ENCODE results near the gene PRRT2. TPM values are rescaled to one million over a fixed set of nuclear protein-coding genes. Genes with fewer than 3 reads are reported as not detected.
A peak's percentile ranks its signal among the peaks of the same experiment; 100 is the strongest.
"Not testable (repeated sequence)": the region's sequence is repeated elsewhere in the genome, so short reads cannot be mapped to it uniquely, and the experiment has no call there.

PRRT2 gene
- total RNA-seq, 2 donors from 2014 or later, result 6.6 to 19.2 TPM

- WGBS, result 60% methylated on average over 9 of the region's 9 CpGs
- intact Hi-C loops (cut with DNase I), result no loop called here
- peaks cover 2% of the 10 kb centered on the region for H3K4me1 ChIP-seq (replicated peaks)
- peak overlapping the region in 1 of 2 donors; percentile 91 for H3K4me3 ChIP-seq
- no peak for TF ChIP-seq POLR2AphosphoS5 (IDR thresholded peaks at IDR 0.05)
- TF ChIP-seq, protein P1, sequence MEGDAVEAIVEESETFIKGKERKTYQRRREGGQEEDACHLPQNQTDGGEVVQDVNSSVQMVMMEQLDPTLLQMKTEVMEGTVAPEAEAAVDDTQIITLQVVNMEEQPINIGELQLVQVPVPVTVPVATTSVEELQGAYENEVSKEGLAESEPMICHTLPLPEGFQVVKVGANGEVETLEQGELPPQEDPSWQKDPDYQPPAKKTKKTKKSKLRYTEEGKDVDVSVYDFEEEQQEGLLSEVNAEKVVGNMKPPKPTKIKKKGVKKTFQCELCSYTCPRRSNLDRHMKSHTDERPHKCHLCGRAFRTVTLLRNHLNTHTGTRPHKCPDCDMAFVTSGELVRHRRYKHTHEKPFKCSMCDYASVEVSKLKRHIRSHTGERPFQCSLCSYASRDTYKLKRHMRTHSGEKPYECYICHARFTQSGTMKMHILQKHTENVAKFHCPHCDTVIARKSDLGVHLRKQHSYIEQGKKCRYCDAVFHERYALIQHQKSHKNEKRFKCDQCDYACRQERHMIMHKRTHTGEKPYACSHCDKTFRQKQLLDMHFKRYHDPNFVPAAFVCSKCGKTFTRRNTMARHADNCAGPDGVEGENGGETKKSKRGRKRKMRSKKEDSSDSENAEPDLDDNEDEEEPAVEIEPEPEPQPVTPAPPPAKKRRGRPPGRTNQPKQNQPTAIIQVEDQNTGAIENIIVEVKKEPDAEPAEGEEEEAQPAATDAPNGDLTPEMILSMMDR (IDR thresholded peaks at IDR 0.05), result no peak
- no peak for TF ChIP-seq POLR2A (IDR thresholded peaks at IDR 0.05)
- DNase-seq (ENCODE audit: low spot score), result no peak
- no peaks in the 10 kb centered on the region for H3K9me3 ChIP-seq
- H3K27me3 ChIP-seq (replicated peaks; ENCODE audit: insufficient read depth), result no peaks in the 10 kb centered on the region
- H3K27ac ChIP-seq, result no peak overlapping the region
- no peaks in the 10 kb centered on the region for H3K36me3 ChIP-seq
Observed at GRCh38 chr16:29791845-29792807, 19.9 kb upstream of the PRRT2 start.

DNA sequence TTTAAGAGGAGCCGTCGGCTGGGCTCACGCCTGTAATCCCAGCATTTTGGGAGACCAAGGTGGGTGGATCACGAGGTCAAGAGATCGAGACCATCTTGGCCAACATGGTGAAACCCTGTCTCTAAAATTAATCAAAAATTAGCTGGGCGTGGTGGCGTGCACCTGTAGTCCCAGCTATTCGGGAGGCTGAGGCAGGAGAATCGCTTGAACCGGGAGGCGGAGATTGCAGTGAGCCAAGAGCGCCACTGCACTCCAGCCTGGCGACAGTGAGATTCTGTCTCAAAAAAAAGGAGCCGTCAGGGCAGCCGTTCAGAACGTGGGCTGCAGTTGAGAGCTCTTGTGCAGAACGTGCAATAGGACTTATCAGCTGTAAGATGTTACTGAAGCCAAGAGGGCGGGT lies 18.8 kb upstream of the PRRT2 start:
- H3K27me3 ChIP-seq (replicated peaks; ENCODE audit: insufficient read depth); H3K9me3 ChIP-seq; H3K27ac ChIP-seq; H3K36me3 ChIP-seq; H3K4me1 ChIP-seq (replicated peaks); intact Hi-C loops (cut with DNase I); DNase-seq (ENCODE audit: low spot score); H3K4me3 ChIP-seq: not testable (repeated sequence)
- 90% methylated on average over 18 of the region's 18 CpGs for WGBS

GRCh38 chr16:29794231-29794710 lies 17.7 kb upstream of the PRRT2 start:
- peaks cover 2% of the 10 kb centered on the region for H3K4me1 ChIP-seq (replicated peaks)
- no peaks in the 10 kb centered on the region for H3K27me3 ChIP-seq (replicated peaks; ENCODE audit: insufficient read depth)
- H3K27ac ChIP-seq, result no peak overlapping the region
- H3K4me3 ChIP-seq, result no peak overlapping the region
- intact Hi-C loops (cut with DNase I), result no loop called here
- H3K36me3 ChIP-seq, result peaks cover 0 to 5% of the 10 kb centered on the region in 2 donors
- 99% methylated on average over 3 of the region's 3 CpGs for WGBS
- DNase-seq (ENCODE audit: low spot score), result no peak
- no peaks in the 10 kb centered on the region for H3K9me3 ChIP-seq
- TF ChIP-seq POLR2AphosphoS5 (IDR thresholded peaks at IDR 0.05), result no peak
- TF ChIP-seq, protein P1 (IDR thresholded peaks at IDR 0.05), result no peak
- no peak for TF ChIP-seq POLR2A (IDR thresholded peaks at IDR 0.05)

DNA sequence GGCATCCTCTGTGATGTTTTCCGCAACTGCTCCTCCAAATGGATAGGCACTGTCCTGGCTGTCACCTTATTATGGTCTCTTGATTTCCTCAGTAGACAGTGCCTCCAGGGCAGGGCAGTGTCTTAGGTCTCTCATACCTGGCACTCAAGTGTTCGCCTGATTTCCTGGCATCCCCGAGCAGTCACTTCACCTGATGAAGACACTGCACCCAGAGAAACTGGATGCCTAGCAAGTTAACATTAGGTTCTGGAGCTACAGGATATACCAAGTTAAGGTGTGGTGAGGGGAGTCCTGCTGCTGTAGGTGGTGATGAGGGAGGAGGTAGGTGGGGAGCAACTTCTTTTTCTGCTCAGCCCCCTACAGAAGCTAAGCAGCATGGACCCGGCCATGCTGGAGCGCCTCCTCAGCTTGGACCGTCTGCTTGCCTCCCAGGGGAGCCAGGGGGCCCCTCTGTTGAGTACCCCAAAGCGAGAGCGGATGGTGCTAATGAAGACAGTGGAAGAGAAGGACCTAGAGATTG lies 9.5 kb upstream of the PRRT2 start:
- Histone ChIP-seq H3K4me1 (replicated peaks) (no peaks in the 10 kb centered on the region), H3K4me3 (no peak overlapping the region), H3K27me3 (replicated peaks; ENCODE audit: insufficient read depth) (no peaks in the 10 kb centered on the region), H3K36me3 (peaks cover 0 to 5% of the 10 kb centered on the region in 2 donors), H3K9me3 (no peaks in the 10 kb centered on the region), H3K27ac (no peak overlapping the region)
- intact Hi-C loops (cut with DNase I), result loop anchor here (10.0 kb wide), 1 partner anchor 852 kb away; the partner anchor contains the start of genes FBRS and PRR14
- DNase-seq (ENCODE audit: low spot score), result no peak
- 89% methylated on average over 8 of the region's 8 CpGs for WGBS
- TF ChIP-seq POLR2A (IDR thresholded peaks at IDR 0.05), result no peak
- TF ChIP-seq, protein P1 (IDR thresholded peaks at IDR 0.05), result no peak
- TF ChIP-seq POLR2AphosphoS5 (IDR thresholded peaks at IDR 0.05), result no peak

- no peak for DNase-seq (ENCODE audit: low spot score)
- TF ChIP-seq, protein P1 (IDR thresholded peaks at IDR 0.05), result no peak
- TF ChIP-seq POLR2AphosphoS5 (IDR thresholded peaks at IDR 0.05), result no peak
- no peak for TF ChIP-seq POLR2A (IDR thresholded peaks at IDR 0.05)
- H3K4me1 ChIP-seq (replicated peaks), result peaks cover 4% of the 10 kb centered on the region
- 70% methylated on average over 8 of the region's 8 CpGs for WGBS
- no peaks in the 10 kb centered on the region for H3K36me3 ChIP-seq
- intact Hi-C loops (cut with DNase I), result loop anchor here (10.0 kb wide), 1 partner anchor 851 kb away; the partner anchor contains the start of genes FBRS and PRR14
- H3K27me3 ChIP-seq (replicated peaks; ENCODE audit: insufficient read depth), result no peaks in the 10 kb centered on the region
- H3K27ac ChIP-seq, result peak overlapping the region; percentile 97 to 98
- no peaks in the 10 kb centered on the region for H3K9me3 ChIP-seq
- no peak overlapping the region for H3K4me3 ChIP-seq
Observed at GRCh38 chr16:29804020-29804419, 8.0 kb upstream of the PRRT2 start.
